ENCODE data around the gene FDX1. TPM values are rescaled to one million over a fixed set of nuclear protein-coding genes. Genes with fewer than 3 reads are reported as not detected.

The FDX1 gene
- total and polyA plus RNA-seq, 12 donors, result 11.5 to 30.3 (median 21.9) TPM

- DNase-seq, result no peak
- no peak for TF ChIP-seq CTCF (IDR thresholded peaks at IDR 0.05)
- H3K27ac ChIP-seq, result no peak overlapping the region
- peaks cover 0 to 30% (median under 1%) of the 10 kb centered on the region in 9 donors for H3K36me3 ChIP-seq
- H3K27me3 ChIP-seq, result no peaks in the 10 kb centered on the region
- peaks cover 0 to 4% (median 0%) of the 10 kb centered on the region in 9 donors for H3K4me1 ChIP-seq
- no peak for ATAC-seq
- intact Hi-C loops (cut with DNase I), result loop anchor here in 2 of 10 donors (10.0 kb wide), 1 partner anchor 781 kb away; no protein-coding TSS in a partner anchor
- H3K4me3 ChIP-seq, result no peak overlapping the region
- WGBS, 2 donors, result 75 to 90% methylated on average over 5 of the region's 5 CpGs
- H3K9me3 ChIP-seq, result no peaks in the 10 kb centered on the region
Measured at GRCh38 chr11:110453684-110454354, 24.1 kb downstream of the FDX1 start.

GRCh38 chr11:110454609-110455008 is 24.9 kb downstream of the FDX1 start:
- Histone ChIP-seq H3K27me3 (no peaks in the 10 kb centered on the region), H3K4me3 (no peak overlapping the region), H3K4me1 (no peaks in the 10 kb centered on the region), H3K27ac (no peak overlapping the region), H3K36me3 (peaks cover 0 to 38% (median 5%) of the 10 kb centered on the region in 9 donors), H3K9me3 (no peaks in the 10 kb centered on the region)
- TF ChIP-seq CTCF (IDR thresholded peaks at IDR 0.05), result no peak
- no peak for ATAC-seq
- 45 to 82% methylated on average over 1 of the region's 1 CpG for WGBS, 2 donors
- intact Hi-C loops (cut with DNase I), result loop anchor here in 2 of 10 donors (10.0 kb wide), 1 partner anchor 780 kb away; no protein-coding TSS in a partner anchor
- DNase-seq, result no peak

GRCh38 chr11:110455718-110456117 is 26.0 kb downstream of the FDX1 start:
- Histone ChIP-seq H3K4me1 (no peaks in the 10 kb centered on the region), H3K36me3 (peaks cover 0 to 48% (median 11%) of the 10 kb centered on the region in 9 donors), H3K27me3 (no peaks in the 10 kb centered on the region), H3K9me3 (no peaks in the 10 kb centered on the region), H3K27ac (no peak overlapping the region), H3K4me3 (no peak overlapping the region)
- TF ChIP-seq CTCF (IDR thresholded peaks at IDR 0.05), result no peak
- 90% methylated on average over 6 of the region's 6 CpGs for WGBS, 2 donors
- DNase-seq, result no peak
- intact Hi-C loops (cut with DNase I), result loop anchor here in 2 of 10 donors (10.0 kb wide), 1 partner anchor 779 kb away; no protein-coding TSS in a partner anchor
- ATAC-seq, result no peak

- no peak overlapping the region for H3K4me3 ChIP-seq
- no peaks in the 10 kb centered on the region for H3K27me3 ChIP-seq
- H3K27ac ChIP-seq, result no peak overlapping the region
- peaks cover 0 to 71% (median 11%) of the 10 kb centered on the region in 9 donors for H3K36me3 ChIP-seq
- 46 to 51% methylated on average over 6 of the region's 6 CpGs for WGBS, 2 donors
- peak in 8 of 9 donors; percentile 17 to 61 (median 52) for TF ChIP-seq CTCF (IDR thresholded peaks at IDR 0.05)
- no peaks in the 10 kb centered on the region for H3K9me3 ChIP-seq
- peak; percentile 14 to 38 for DNase-seq
- peak in 7 of 8 donors; percentile 67 to 79 (median 75) for ATAC-seq
- no peaks in the 10 kb centered on the region for H3K4me1 ChIP-seq
- intact Hi-C loops (cut with DNase I), result loop anchor here in 4 of 10 donors (5.0 to 10.0 kb wide), 3 partner anchors 764 to 772 kb away; no protein-coding TSS in a partner anchor
Measured at GRCh38 chr11:110463153-110463552, 33.4 kb downstream of the FDX1 start.
